Body of pancreas (tissue), 4 donors: ENCODE results near the gene STOML2.

Experiments used
- CTCF ChIP-seq, 7 experiments: fragments of 450-650 bp in 4 of 7; fragments of 200-600 bp in 3 of 7; sonication (generic) in 3 of 7; IDR thresholded peaks; one replicate each; pipeline ENCODE4 v1.5.1; 2016 to 2019; ENCODE audit warnings: antibody characterized with exemption in 7 of 7
- POLR2A ChIP-seq, 3 donors: fragments of 450-650 bp; IDR thresholded peaks; one replicate each; pipeline ENCODE4 v1.6.1; 2016; ENCODE audit warnings: antibody characterized with exemption in 3 of 3, mild to moderate bottlenecking in 2 of 3

GRCh38 chr9:35135988-35136387, 33.1 kb upstream of the STOML2 start:
- TF ChIP-seq CTCF (IDR thresholded peaks at IDR 0.05), result no peak
- no peak for TF ChIP-seq POLR2A (IDR thresholded peaks at IDR 0.05)
